Measurements from ENCODE around the gene FBXW4.

The FBXW4 gene

DNA sequence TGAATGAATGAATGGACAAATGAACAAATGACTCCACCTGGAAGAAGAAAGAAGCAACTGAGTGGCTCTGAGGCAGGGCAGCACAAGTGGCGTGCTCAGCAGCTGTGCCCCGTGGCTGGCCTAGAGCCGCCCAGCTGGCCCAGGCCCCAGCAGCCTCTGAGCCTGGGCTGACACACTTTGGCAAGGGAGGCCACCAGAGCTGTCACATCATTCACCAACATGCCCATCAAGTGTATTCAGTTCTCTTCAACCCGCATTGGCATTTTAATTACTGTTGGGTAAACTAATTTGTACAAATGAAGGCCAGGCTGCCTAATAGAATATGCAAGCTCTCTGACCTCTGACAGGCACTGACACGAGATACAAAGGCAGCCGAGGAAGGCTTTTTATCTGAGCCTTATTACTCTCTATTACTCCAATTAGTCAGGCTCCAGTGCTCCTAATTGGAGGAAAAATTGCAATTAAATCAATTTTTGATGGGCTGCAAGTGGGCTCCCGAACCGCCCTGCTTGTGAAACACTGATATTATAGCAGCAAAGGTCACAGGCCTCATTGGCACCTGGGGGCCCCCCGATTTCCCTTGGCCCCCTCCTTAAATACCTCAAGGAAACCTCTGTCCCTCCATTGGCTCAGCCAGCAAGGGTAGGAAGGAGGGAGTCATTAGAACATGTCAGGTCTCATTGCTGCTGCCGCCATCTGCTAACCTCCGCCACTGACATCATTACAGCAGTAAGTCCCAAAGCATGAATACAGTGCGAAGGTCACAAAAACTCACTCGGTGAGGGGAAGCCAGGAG lies 64.9 kb downstream of the FBXW4 start:
- in situ Hi-C loops (cut with MboI; ENCODE audit: low pct_unique_long_range_greater_than_20kb, low sequenced_read_pairs), result no loop called here
- DNase-seq, result no peak

DNA sequence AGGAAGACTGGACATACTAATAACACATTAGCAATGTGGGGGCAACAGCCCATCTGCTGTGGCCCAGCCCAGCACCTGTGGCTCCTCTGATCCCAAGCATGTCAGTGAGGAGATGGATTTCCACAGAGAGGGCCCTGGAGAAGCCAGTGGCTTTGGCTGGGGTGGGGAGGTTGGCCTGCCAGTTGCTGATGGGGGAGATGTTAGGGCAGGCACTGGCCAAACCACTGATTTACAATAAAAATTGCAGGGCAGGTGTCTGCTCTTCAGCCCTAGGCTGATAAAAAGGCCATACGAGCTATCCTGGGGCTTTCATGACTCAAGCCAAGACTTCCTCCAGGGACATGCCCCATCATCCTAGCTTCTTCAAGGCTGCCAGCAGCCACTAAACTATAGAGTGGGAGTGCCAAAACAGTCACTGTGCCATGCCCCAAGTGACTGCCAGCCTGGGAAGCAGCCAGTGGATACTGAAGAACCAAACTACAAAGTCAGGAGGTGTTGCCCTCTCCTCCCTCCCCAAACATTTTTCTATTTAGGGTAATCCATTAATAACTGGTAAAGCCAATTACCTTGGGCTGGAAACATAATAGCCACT lies 69.1 kb downstream of the FBXW4 start:
- no peak for DNase-seq
- in situ Hi-C loops (cut with MboI; ENCODE audit: low pct_unique_long_range_greater_than_20kb, low sequenced_read_pairs), result no loop called here

GRCh38 chr10:101624526-101625102 lies 70.4 kb downstream of the FBXW4 start:
- in situ Hi-C loops (cut with MboI; ENCODE audit: low pct_unique_long_range_greater_than_20kb, low sequenced_read_pairs), result no loop called here

DNA sequence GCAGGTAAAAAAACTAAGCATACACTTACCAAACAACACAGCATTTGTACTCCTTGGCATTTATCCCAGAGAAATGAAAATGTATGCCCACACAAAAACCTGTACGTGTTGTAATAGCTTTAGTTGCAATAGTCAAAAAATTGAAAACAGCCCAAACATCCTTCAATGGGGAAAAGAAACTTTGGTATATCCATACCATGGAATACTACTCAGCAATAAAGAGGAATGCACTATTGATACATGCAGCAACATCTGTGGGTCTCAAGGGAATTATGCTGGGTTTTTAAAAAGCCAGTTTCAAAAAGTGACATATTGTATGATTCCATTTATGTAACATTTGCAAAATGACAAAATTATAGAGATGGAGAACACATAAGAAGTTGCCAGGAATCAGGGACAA lies 71.4 kb downstream of the FBXW4 start:
- in situ Hi-C loops (cut with MboI; ENCODE audit: low pct_unique_long_range_greater_than_20kb, low sequenced_read_pairs), result no loop called here
- no peak for DNase-seq

More at GRCh38 chr10:101624526-101625102, 70.4 kb downstream of the FBXW4 start:
- DNase-seq, result no peak

- in situ Hi-C loops (cut with MboI; ENCODE audit: low pct_unique_long_range_greater_than_20kb, low sequenced_read_pairs), result no loop called here
- no peak for DNase-seq
These were observed 75.0 kb downstream of the FBXW4 start for GRCh38 chr10:101619983-101620382.

DNA sequence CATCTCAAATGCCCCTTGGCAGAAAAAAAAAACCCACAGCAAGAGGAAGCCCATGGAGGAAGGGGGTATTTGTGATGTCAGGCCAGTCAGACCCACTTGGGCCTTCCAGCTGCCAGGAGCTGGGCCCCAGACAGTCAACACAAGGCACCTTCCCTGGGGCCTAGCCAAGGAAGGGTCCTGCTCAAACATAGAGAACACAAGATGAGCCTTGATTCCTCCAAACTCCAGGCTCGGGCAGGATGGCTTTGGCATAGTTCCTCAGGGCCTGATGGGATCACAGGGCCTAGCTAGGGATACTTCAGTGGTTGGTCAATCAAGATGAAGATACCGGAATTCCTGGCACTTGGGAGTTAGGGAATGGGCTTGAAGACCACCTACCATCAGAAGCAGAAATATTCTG lies 76.1 kb downstream of the FBXW4 start:
- in situ Hi-C loops (cut with MboI; ENCODE audit: low pct_unique_long_range_greater_than_20kb, low sequenced_read_pairs), result no loop called here
- no peak for DNase-seq

DNA sequence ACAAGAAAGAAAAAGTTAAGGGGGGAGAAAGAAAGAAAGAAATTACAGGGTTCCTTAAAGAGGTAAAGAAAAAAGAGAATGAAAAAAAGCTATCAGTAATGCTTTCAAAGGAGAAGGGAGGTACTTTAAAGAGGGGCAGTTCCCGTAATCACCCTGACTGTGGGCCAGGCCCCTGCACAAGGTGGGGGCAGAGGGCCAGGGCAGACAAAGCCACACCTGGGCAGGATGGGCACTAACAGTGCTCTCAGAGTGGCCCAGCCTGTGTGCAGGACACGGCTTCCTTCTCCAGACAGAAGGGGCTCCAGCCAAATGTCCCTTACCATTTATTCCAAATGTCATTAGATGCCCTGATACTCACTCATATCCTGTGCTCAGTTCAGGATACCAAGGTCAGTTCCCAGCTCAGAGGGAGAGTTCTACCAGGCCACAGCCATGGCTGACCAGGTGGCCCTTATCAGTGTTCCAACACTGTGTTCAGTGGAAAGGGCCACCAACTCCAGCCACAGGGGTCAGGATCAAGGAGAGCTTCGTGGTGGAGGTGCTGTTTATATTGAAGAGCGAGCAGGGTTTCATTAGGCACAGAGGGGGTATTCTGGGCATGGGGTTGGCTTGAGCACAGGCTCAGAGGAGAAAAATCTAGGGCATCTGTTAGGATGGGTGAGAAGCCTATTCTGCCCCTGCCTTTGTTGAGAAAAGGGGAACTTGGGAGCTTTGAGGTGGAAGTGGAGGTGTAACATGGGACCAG lies 77.0 kb downstream of the FBXW4 start:
- peak; percentile 3 for DNase-seq
- in situ Hi-C loops (cut with MboI; ENCODE audit: low pct_unique_long_range_greater_than_20kb, low sequenced_read_pairs), result no loop called here

DNA sequence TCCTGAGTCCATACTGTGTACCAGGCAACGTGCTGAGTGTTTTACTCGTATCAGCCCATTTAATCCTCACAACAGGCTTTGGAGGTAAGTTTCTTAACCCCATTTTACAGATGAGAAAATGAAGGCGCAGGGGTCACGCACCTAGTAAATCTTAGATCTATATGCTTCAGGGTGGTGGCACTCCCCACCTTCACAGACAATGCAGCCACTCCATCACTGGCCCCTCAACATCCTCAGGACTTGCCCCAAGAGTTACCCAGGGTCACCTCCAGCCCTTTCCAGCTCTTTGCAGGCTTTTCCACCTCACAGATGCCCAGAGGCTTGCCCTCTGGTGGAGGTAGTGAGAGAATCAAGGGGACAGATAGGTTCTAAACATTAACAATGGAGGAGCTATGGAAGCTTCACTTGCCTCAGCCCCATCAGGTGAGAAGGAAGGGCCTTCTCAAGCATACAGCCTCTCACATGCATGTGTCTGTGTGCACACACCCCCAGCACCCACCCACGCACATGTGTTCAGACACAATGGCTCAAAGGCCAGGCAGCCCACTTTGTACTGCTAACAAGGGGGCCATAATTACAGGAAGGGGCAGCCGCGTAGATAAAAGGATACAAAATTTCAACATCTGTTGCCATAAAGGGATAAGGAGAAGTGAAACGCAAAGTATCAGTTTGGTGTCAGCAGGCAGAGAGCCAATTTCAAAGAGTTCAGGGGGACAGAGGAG lies 77.7 kb downstream of the FBXW4 start:
- DNase-seq, result peak; percentile 69
- in situ Hi-C loops (cut with MboI; ENCODE audit: low pct_unique_long_range_greater_than_20kb, low sequenced_read_pairs), result no loop called here

GRCh38 chr10:101616415-101617101 lies 78.4 kb downstream of the FBXW4 start:
- DNase-seq, result no peak
- in situ Hi-C loops (cut with MboI; ENCODE audit: low pct_unique_long_range_greater_than_20kb, low sequenced_read_pairs), result no loop called here

GRCh38 chr10:101615525-101616116 lies 79.3 kb downstream of the FBXW4 start:
- in situ Hi-C loops (cut with MboI; ENCODE audit: low pct_unique_long_range_greater_than_20kb, low sequenced_read_pairs), result no loop called here
- DNase-seq, result no peak

DNA sequence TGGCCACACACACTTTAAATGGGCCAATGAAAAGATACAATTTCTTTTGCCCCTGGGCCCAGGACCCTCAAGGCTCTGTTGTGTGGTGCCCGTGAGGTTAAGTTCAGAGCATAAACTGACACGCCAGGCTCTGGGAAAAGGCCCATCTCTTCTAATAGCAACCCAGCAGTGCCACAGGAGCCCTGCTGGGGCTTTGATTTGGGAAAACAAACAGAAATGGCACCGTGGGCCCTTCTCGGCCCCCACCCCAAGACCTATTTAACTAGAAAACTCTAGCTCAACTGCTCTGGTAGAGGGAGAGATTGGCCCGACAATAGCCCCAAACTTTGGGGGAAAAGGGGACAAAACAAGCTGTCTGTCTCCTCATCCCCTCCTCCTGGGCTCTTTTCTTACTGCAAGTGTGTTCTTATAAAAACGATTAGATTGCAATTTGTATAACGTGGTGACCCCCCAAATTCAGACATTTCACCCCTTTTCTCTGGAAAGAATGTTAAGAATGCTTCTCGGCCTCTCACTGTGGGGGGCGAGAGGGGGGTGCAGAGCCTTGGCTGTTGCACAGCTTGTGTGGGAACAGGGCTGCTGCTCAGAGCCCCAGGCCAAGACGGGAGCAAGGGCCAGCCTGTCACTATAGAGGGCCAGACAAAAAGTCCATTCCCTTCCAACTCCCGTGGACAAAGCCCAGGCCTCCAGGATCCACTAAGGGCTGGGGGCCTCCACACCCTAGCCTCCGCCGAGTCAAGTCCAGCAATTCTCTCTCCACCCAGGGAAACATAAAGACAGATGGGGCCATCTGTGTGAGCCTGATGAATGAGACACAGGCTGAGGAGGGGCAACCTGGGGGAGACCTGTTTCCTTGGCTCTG lies 80.1 kb downstream of the FBXW4 start:
- in situ Hi-C loops (cut with MboI; ENCODE audit: low pct_unique_long_range_greater_than_20kb, low sequenced_read_pairs), result no loop called here
- no peak for DNase-seq

DNA sequence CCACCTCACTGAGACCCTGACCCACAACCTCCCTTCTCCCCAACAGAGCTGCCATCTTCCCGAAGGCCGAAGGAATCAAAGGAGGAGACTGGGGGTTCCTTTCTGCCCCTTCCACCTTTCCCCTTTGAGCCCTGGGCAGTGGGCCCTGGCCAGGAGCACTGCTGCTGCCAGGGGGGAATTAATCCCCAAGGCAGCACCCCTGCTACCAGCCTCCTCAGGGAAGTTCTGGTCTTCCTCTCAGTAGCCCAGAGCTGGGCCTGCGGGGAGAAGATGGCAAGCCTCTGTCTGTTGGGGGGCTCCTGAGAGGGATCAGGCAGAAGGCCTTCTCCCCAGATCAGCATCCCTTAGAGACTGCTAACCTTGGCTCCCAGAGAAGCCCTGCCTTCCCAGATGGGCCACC lies 81.3 kb downstream of the FBXW4 start:
- no peak for DNase-seq
- in situ Hi-C loops (cut with MboI; ENCODE audit: low pct_unique_long_range_greater_than_20kb, low sequenced_read_pairs), result no loop called here

DNA sequence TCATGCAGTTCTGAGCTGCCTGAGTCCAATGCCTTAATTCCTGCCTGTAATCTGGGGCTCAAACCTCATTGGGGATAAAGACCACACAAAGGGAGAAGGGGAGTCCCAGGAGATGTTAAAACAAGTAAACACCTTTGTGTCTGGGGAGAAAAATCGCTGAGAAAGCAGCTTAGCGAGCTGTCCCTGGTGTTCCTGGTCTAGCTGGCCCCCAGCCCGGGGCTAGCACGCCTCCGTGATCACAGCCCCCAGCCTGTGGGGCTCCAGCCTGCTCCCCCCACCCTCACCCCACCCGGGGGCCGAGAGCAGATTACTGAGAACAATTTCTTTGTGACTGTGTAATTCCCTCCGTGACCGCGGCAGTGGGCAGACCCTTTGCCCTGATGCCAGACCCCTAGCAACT lies 82.1 kb downstream of the FBXW4 start:
- in situ Hi-C loops (cut with MboI; ENCODE audit: low pct_unique_long_range_greater_than_20kb, low sequenced_read_pairs), result no loop called here
- DNase-seq, result no peak

- DNase-seq, result no peak
- in situ Hi-C loops (cut with MboI; ENCODE audit: low pct_unique_long_range_greater_than_20kb, low sequenced_read_pairs), result no loop called here
These were observed 82.9 kb downstream of the FBXW4 start for GRCh38 chr10:101612086-101612485.

GRCh38 chr10:101611096-101611905 lies 83.7 kb downstream of the FBXW4 start:
- in situ Hi-C loops (cut with MboI; ENCODE audit: low pct_unique_long_range_greater_than_20kb, low sequenced_read_pairs), result no loop called here
- DNase-seq, result peak; percentile 25

DNA sequence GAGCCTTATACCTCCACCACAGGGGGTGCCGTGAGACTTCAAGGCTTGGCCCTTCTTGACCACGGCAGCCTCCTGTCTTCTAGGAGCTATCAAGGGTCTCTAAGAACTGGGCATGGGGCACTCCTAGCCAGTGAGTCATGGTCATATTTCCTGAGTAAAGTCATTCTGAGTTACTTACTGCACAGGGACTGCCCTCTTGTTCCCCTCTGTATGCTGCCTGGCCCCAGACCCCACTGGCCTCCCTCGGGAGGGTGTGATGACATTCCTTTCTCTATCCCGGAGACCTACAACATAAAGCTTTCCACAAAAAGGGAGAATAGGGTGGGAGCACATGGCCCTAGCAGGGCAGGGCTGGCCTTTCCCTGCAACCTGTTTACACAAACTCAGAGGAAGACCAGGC lies 85.5 kb downstream of the FBXW4 start:
- in situ Hi-C loops (cut with MboI; ENCODE audit: low pct_unique_long_range_greater_than_20kb, low sequenced_read_pairs), result no loop called here
- no peak for DNase-seq

DNA sequence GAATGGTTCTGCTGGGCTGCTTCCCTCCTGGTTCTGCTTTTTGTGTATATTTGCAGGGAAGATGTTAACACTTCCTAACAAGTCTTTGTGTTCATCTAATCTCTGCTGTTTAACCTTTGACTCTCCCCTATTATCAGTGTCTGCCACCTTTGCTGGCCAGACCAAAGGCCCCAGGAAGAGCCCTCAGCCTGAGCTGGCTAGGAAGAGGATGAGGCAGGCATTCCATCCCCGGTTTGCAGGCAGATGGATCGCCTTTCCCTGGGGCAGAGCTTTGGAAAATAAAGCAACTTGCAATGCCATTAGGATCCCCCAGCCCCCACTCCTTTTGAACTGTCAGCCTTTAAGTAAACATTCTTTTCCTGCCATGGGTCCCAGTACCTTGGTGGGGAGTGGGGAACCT lies 87.8 kb downstream of the FBXW4 start:
- in situ Hi-C loops (cut with MboI; ENCODE audit: low pct_unique_long_range_greater_than_20kb, low sequenced_read_pairs), result no loop called here
- no peak for DNase-seq
